ENCODE measurements around the gene PRICKLE3.
"Not testable (repeated sequence)": the region's sequence is repeated elsewhere in the genome, so short reads cannot be mapped to it uniquely, and the experiment has no call there.

The PRICKLE3 gene

DNA sequence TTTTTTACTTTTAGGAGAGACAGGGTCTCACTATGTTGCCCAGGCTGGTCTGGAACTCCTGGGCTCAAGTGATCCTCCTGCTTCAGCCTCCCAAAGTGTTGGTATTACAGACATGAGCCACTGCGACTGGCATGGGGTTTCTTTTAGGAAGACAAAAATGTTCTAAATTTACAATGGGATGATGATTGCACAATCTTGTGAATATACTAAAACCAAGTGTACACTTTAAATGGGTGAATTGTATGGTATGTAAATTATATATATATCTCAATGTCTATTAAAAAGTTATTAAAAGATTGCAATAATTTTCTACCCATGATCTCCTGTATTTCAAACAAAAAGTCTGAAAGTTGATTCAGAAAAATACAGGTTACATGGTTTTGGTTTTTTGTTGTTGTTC is 32.7 kb downstream of the PRICKLE3 start:
- H3K36me3 ChIP-seq (ENCODE audit: control insufficient read depth, insufficient read depth, low read length, severe bottlenecking), result no peaks in the 10 kb centered on the region
- H3K27me3 ChIP-seq (replicated peaks; ENCODE audit: control insufficient read depth, insufficient read depth, low read length), result peaks cover 3% of the 10 kb centered on the region
- no peaks in the 10 kb centered on the region for H3K9me3 ChIP-seq (ENCODE audit: control insufficient read depth, low read length)
- no peak overlapping the region for H3K4me3 ChIP-seq (ENCODE audit: low read length)
- DNase-seq (ENCODE audit: low read depth), result no peak
- no peaks in the 10 kb centered on the region for H3K4me1 ChIP-seq (ENCODE audit: control insufficient read depth, insufficient read depth, low read length)
- H3K9ac ChIP-seq (ENCODE audit: low read length), result no peak overlapping the region

DNA sequence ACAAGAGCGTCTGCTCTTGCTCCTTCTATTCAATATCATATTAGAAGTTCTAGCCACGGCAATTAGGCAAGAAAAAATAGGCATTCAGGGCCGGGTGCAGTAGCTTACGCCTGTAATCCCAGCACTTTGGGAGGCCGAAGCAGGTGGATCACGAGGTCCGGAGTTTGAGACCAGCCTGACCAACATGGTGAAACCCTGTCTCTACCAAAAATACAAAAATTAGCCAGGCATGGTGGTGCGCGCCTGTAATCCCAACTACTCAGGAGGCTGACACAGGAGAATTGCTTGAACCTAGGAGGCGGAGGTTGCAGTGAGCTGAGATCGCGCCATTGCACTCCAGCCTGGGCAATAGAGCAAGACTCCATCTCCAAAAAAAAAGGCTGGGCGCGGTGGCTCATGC is 36.9 kb downstream of the PRICKLE3 start:
- not testable (repeated sequence) for H3K9me3 ChIP-seq (ENCODE audit: control insufficient read depth, low read length); H3K4me1 ChIP-seq (ENCODE audit: control insufficient read depth, insufficient read depth, low read length); H3K27me3 ChIP-seq (replicated peaks; ENCODE audit: control insufficient read depth, insufficient read depth, low read length); H3K36me3 ChIP-seq (ENCODE audit: control insufficient read depth, insufficient read depth, low read length, severe bottlenecking); H3K9ac ChIP-seq (ENCODE audit: low read length); H3K4me3 ChIP-seq (ENCODE audit: low read length); DNase-seq (ENCODE audit: low read depth)

DNA sequence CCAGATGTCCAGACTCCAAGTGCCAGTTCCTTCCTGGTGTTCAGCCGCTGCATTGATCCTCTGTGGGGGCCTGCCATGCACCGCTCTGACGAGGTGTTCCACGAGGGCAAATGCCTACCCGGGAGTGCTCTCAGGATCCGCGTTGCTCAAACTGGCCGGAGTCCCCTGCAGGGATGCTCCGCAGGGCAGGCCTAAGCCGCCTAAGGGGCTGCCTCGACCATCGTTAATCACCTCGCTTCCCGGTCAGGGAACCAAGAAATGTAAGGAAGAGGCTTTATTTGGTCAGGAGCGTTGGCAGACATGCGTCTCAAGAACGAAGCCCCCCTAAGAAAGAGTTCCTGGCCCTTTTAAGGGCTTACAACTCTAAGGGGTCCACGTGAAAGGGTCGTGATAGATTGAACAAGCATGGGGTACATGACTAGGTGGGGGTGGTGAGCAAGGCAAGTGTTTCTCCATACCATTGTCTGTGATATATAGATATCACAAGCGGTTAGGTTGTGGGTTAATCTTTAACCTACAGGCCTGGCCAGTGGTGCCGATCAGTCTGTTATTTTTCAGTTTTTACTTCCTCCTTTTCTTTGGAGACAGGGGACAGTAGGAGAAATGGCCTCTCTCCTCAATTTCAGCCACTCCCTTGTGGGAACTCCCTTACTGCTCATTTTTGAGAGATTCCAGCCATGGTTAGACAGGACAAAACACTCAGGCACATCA is 37.6 kb downstream of the PRICKLE3 start:
- DNase-seq (ENCODE audit: low read depth); H3K4me1 ChIP-seq (ENCODE audit: control insufficient read depth, insufficient read depth, low read length); H3K27me3 ChIP-seq (replicated peaks; ENCODE audit: control insufficient read depth, insufficient read depth, low read length); H3K9ac ChIP-seq (ENCODE audit: low read length); H3K9me3 ChIP-seq (ENCODE audit: control insufficient read depth, low read length); H3K4me3 ChIP-seq (ENCODE audit: low read length); H3K36me3 ChIP-seq (ENCODE audit: control insufficient read depth, insufficient read depth, low read length, severe bottlenecking): not testable (repeated sequence)

DNA sequence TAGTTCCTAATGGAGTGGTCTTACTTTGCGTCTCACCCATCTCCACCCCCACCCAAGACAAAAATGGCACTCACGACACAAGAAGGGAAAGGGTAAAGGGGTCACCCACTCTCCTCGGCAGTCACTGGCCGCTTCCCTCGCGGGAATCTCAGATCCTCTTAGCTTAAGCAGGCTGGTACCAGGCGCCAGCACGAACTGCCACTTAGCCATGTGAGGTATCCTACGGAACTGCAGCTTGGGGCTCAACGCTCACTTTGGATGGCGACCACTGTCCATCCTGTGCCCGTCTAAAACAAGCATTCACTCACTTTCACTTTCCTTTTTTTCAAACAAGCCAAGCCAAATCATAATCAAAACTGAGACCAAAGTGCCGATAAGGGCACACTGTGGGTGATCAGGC is 38.2 kb downstream of the PRICKLE3 start:
- no peak for DNase-seq (ENCODE audit: low read depth)
- Histone ChIP-seq H3K4me3 (ENCODE audit: low read length) (no peak overlapping the region), H3K9ac (ENCODE audit: low read length) (no peak overlapping the region), H3K27me3 (replicated peaks; ENCODE audit: control insufficient read depth, insufficient read depth, low read length) (no peaks in the 10 kb centered on the region), H3K4me1 (ENCODE audit: control insufficient read depth, insufficient read depth, low read length) (no peaks in the 10 kb centered on the region), H3K36me3 (ENCODE audit: control insufficient read depth, insufficient read depth, low read length, severe bottlenecking) (no peaks in the 10 kb centered on the region), H3K9me3 (ENCODE audit: control insufficient read depth, low read length) (no peaks in the 10 kb centered on the region)

DNA sequence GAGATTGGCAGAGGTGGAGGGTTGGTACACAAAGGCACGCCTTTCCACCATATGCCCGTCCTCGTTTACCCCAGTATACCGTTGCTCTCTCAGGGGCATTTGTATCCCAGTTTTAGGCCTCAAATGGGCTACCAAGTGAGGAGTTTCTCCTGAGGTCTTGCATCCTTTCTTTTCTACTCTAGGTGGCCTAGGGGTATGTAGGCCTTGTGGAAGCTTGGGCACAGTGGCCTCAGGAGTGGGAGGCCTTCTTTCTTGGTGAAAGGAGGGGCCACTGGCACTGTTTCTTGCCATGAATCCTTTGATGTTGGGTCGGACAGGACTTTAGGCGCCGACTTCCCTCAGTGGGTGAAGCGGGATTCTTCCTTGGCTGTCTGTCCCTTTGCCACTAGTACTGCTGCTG is 38.9 kb downstream of the PRICKLE3 start:
- H3K4me1 ChIP-seq (ENCODE audit: control insufficient read depth, insufficient read depth, low read length), result no peaks in the 10 kb centered on the region
- no peaks in the 10 kb centered on the region for H3K9me3 ChIP-seq (ENCODE audit: control insufficient read depth, low read length)
- DNase-seq (ENCODE audit: low read depth), result no peak
- no peak overlapping the region for H3K4me3 ChIP-seq (ENCODE audit: low read length)
- H3K9ac ChIP-seq (ENCODE audit: low read length), result no peak overlapping the region
- H3K27me3 ChIP-seq (replicated peaks; ENCODE audit: control insufficient read depth, insufficient read depth, low read length), result no peaks in the 10 kb centered on the region
- no peaks in the 10 kb centered on the region for H3K36me3 ChIP-seq (ENCODE audit: control insufficient read depth, insufficient read depth, low read length, severe bottlenecking)

DNA sequence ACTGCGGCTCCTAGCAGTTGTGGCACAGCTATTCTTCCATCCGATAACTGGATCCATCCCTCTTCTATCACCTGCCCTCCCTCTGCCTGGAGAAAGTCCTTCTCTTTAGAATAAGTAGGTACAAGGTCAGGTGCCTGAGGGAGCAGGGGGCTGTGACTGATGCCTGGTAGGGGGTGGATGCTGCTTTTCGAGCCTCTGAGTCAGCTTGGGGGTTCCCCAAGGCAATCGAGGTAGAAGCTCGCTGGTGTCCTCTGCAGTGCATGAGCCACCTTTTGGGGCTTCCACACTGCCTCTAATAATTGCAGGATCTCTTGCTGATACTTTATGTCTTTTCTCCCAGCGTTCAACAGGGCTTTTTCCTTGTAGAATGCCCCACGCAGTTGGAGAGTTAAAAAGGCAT is 43.0 kb downstream of the PRICKLE3 start:
- not testable (repeated sequence) for H3K27me3 ChIP-seq (replicated peaks; ENCODE audit: control insufficient read depth, insufficient read depth, low read length); DNase-seq (ENCODE audit: low read depth); H3K36me3 ChIP-seq (ENCODE audit: control insufficient read depth, insufficient read depth, low read length, severe bottlenecking); H3K4me1 ChIP-seq (ENCODE audit: control insufficient read depth, insufficient read depth, low read length); H3K9ac ChIP-seq (ENCODE audit: low read length); H3K4me3 ChIP-seq (ENCODE audit: low read length)
- H3K9me3 ChIP-seq (ENCODE audit: control insufficient read depth, low read length), result peaks cover 21% of the 10 kb centered on the region

DNA sequence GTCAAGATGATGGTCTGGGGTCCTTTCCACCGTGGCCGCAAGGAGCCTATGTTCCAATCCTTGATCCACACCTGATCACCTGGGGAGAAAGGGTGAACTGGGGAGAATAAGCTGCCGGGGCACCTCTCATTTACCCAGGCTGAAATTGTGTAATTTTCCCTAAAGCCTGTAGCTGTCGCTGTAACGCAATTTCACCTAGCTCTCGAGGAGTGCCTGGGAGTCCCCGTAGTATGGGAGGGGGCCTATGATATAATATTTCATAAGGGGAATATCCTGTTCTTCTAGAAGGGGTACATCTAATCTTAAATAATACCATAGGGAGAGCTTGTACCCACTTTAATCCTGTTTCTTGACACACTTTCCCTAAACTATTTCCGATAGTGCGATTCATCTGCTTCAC is 43.9 kb downstream of the PRICKLE3 start:
- H3K9ac ChIP-seq (ENCODE audit: low read length); H3K4me1 ChIP-seq (ENCODE audit: control insufficient read depth, insufficient read depth, low read length); H3K4me3 ChIP-seq (ENCODE audit: low read length); H3K36me3 ChIP-seq (ENCODE audit: control insufficient read depth, insufficient read depth, low read length, severe bottlenecking); H3K27me3 ChIP-seq (replicated peaks; ENCODE audit: control insufficient read depth, insufficient read depth, low read length): not testable (repeated sequence)
- peaks cover 21% of the 10 kb centered on the region for H3K9me3 ChIP-seq (ENCODE audit: control insufficient read depth, low read length)
- DNase-seq (ENCODE audit: low read depth), result peak; percentile 37

DNA sequence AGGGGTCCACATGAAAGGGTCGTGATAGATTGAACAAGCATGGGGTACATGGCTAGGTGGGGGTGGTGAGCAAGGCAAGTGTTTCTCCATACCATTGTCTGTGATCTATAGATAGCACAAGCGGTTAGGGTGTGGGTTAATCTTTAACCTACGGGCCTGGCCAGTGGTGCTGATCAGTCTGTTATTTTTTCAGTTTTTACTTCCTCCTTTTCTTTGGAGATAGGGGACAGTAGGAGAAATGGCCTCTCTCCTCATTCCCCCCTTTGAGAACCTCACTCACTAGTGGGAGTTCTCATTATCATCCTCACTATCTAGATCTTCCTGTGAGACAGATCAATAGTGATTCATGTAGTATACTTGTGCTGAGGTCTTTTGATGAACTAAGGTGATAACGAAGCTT is 46.5 kb downstream of the PRICKLE3 start:
- no peaks in the 10 kb centered on the region for H3K36me3 ChIP-seq (ENCODE audit: control insufficient read depth, insufficient read depth, low read length, severe bottlenecking)
- H3K27me3 ChIP-seq (replicated peaks; ENCODE audit: control insufficient read depth, insufficient read depth, low read length), result no peaks in the 10 kb centered on the region
- H3K9ac ChIP-seq (ENCODE audit: low read length), result no peak overlapping the region
- H3K4me3 ChIP-seq (ENCODE audit: low read length), result no peak overlapping the region
- H3K4me1 ChIP-seq (ENCODE audit: control insufficient read depth, insufficient read depth, low read length), result no peaks in the 10 kb centered on the region
- no peak for DNase-seq (ENCODE audit: low read depth)
- peaks cover 21% of the 10 kb centered on the region for H3K9me3 ChIP-seq (ENCODE audit: control insufficient read depth, low read length)

DNA sequence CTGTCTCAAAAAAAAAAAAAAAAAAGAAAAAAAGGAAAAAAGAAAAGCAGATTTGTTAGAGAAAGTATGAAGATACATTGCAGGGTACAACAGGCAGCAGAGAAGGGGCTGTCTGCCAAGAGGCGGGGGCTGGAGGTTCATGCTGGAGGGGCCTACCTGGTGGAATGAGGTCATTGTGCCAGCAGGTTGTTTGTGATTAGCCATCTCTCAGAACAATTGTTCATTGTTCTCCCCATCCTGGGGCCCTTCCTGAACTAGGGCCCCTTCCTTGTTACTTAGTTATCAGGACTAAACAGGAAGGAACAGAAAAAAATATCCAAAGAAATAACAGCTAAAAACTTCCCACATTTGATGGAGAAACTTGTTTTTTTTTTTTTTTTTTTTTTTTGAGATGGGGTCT is 48.7 kb downstream of the PRICKLE3 start:
- H3K9me3 ChIP-seq (ENCODE audit: control insufficient read depth, low read length), result peaks cover 21% of the 10 kb centered on the region
- no peaks in the 10 kb centered on the region for H3K4me1 ChIP-seq (ENCODE audit: control insufficient read depth, insufficient read depth, low read length)
- H3K9ac ChIP-seq (ENCODE audit: low read length), result no peak overlapping the region
- H3K4me3 ChIP-seq (ENCODE audit: low read length), result no peak overlapping the region
- no peak for DNase-seq (ENCODE audit: low read depth)
- H3K36me3 ChIP-seq (ENCODE audit: control insufficient read depth, insufficient read depth, low read length, severe bottlenecking), result no peaks in the 10 kb centered on the region
- no peaks in the 10 kb centered on the region for H3K27me3 ChIP-seq (replicated peaks; ENCODE audit: control insufficient read depth, insufficient read depth, low read length)

DNA sequence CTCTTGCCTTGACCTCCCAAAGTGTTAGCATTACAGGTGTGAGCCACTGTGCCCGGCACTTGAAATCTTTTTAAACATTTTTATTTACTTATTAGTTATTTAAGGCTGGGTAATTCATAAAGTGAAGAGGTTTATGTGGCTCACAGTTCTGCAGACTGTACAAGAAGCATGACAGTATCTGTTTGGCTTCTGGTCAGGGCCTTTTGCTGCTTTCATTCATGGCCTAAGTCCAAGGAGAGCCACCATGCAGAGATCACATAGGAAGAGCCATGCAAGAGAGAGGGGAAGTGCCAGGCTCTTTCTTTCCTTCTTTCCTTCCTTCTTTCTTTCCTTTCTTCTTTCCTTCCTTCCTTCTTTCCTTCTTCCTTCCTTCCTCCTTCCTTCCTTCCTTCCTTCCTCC is 52.4 kb downstream of the PRICKLE3 start:
- H3K9ac ChIP-seq (ENCODE audit: low read length), result no peak overlapping the region
- no peaks in the 10 kb centered on the region for H3K4me1 ChIP-seq (ENCODE audit: control insufficient read depth, insufficient read depth, low read length)
- H3K9me3 ChIP-seq (ENCODE audit: control insufficient read depth, low read length), result no peaks in the 10 kb centered on the region
- H3K27me3 ChIP-seq (replicated peaks; ENCODE audit: control insufficient read depth, insufficient read depth, low read length), result no peaks in the 10 kb centered on the region
- no peak for DNase-seq (ENCODE audit: low read depth)
- no peaks in the 10 kb centered on the region for H3K36me3 ChIP-seq (ENCODE audit: control insufficient read depth, insufficient read depth, low read length, severe bottlenecking)
- no peak overlapping the region for H3K4me3 ChIP-seq (ENCODE audit: low read length)

DNA sequence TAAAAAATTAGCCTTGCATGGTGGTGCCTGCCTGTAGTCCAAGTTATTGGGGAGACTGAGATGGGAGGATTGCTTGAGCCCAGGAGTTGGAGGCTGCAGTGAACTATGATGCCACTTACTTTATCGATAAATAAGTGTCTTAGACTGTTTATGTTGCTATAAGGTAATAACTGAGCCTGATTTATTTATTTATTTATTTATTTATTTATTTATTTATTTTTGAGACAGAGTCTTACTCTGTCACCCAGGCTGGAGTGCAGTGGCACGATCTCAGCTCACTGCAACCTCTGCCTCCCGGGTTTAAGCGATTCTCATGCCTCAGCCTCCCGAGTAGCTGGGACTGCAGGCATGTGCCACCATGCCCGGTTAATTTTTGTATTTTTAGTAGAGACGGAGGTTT is 53.9 kb downstream of the PRICKLE3 start:
- H3K9ac ChIP-seq (ENCODE audit: low read length); H3K36me3 ChIP-seq (ENCODE audit: control insufficient read depth, insufficient read depth, low read length, severe bottlenecking); H3K27me3 ChIP-seq (replicated peaks; ENCODE audit: control insufficient read depth, insufficient read depth, low read length); DNase-seq (ENCODE audit: low read depth); H3K4me3 ChIP-seq (ENCODE audit: low read length); H3K9me3 ChIP-seq (ENCODE audit: control insufficient read depth, low read length); H3K4me1 ChIP-seq (ENCODE audit: control insufficient read depth, insufficient read depth, low read length): not testable (repeated sequence)

DNA sequence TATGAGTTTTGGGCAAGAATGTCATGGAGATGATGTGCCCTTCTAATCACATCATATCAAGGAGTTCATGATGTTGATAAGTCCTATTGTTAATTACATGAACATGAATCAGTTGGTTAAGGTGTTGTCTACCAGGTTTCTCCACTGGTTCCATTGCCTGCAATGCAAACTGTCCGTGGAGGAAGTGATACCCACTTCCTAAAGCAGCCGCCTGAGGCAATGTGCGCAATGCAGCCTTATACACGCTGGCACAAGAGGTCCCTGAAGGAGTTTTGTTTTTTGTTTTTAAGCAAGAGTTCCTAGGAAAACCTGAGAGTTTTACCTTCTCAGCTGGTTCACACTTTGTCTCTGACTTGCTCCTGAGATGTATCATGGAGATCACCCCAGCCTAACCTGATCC is 56.7 kb downstream of the PRICKLE3 start:
- H3K36me3 ChIP-seq (ENCODE audit: control insufficient read depth, insufficient read depth, low read length, severe bottlenecking), result no peaks in the 10 kb centered on the region
- no peak overlapping the region for H3K4me3 ChIP-seq (ENCODE audit: low read length)
- no peaks in the 10 kb centered on the region for H3K27me3 ChIP-seq (replicated peaks; ENCODE audit: control insufficient read depth, insufficient read depth, low read length)
- H3K9ac ChIP-seq (ENCODE audit: low read length), result no peak overlapping the region
- DNase-seq (ENCODE audit: low read depth), result no peak
- no peaks in the 10 kb centered on the region for H3K9me3 ChIP-seq (ENCODE audit: control insufficient read depth, low read length)
- H3K4me1 ChIP-seq (ENCODE audit: control insufficient read depth, insufficient read depth, low read length), result no peaks in the 10 kb centered on the region
